SIG-M5 treated with dmso at 0.1 percent for 504 hours (cell line): Measurements from ENCODE around the gene ST8SIA5.

Source experiments
- DNase-seq: peaks from one replicate; lab custom pipeline; 2025; ENCODE audit not compliant: unreplicated experiment; lab: John Stamatoyannopoulos, UW

The ST8SIA5 gene

GRCh38 chr18:46740046-46740445 lies 16.8 kb downstream of the ST8SIA5 start:
- DNase-seq: no peak

GRCh38 chr18:46738491-46738890 lies 18.4 kb downstream of the ST8SIA5 start:
- no peak for DNase-seq

- no peak for DNase-seq
Observed at GRCh38 chr18:46736736-46737135, 20.1 kb downstream of the ST8SIA5 start.

- no peak for DNase-seq
Observed at GRCh38 chr18:46736135-46736534, 20.7 kb downstream of the ST8SIA5 start.

GRCh38 chr18:46734981-46735380 lies 21.9 kb downstream of the ST8SIA5 start:
- DNase-seq: no peak

GRCh38 chr18:46733872-46734271 lies 23.0 kb downstream of the ST8SIA5 start:
- DNase-seq: no peak

- DNase-seq: no peak
Observed at GRCh38 chr18:46732801-46733200, 24.1 kb downstream of the ST8SIA5 start.

GRCh38 chr18:46732201-46732600 lies 24.7 kb downstream of the ST8SIA5 start:
- no peak for DNase-seq

- DNase-seq: no peak
Observed at GRCh38 chr18:46731316-46731715, 25.5 kb downstream of the ST8SIA5 start.

GRCh38 chr18:46728219-46728930 lies 28.5 kb downstream of the ST8SIA5 start:
- no peak for DNase-seq

- DNase-seq: no peak
Observed at GRCh38 chr18:46727177-46727576, 29.7 kb downstream of the ST8SIA5 start.

GRCh38 chr18:46725310-46725709 lies 31.5 kb downstream of the ST8SIA5 start:
- DNase-seq: no peak

GRCh38 chr18:46723856-46724415 lies 32.9 kb downstream of the ST8SIA5 start:
- no peak for DNase-seq

- DNase-seq: no peak
Observed at GRCh38 chr18:46722051-46722450, 34.8 kb downstream of the ST8SIA5 start.

GRCh38 chr18:46721331-46721730 lies 35.5 kb downstream of the ST8SIA5 start:
- DNase-seq: no peak

- DNase-seq: no peak
Observed at GRCh38 chr18:46720521-46720920, 36.3 kb downstream of the ST8SIA5 start.

- DNase-seq: no peak
Observed at GRCh38 chr18:46720092-46720491, 36.8 kb downstream of the ST8SIA5 start.

- no peak for DNase-seq
Observed at GRCh38 chr18:46719388-46719787, 37.5 kb downstream of the ST8SIA5 start.

- DNase-seq: no peak
Observed at GRCh38 chr18:46718501-46719341, 38.1 kb downstream of the ST8SIA5 start.

- DNase-seq: no peak
Observed at GRCh38 chr18:46716827-46717226, 40.0 kb downstream of the ST8SIA5 start.

GRCh38 chr18:46716336-46716735 lies 40.5 kb downstream of the ST8SIA5 start:
- no peak for DNase-seq

- DNase-seq: no peak
Observed at GRCh38 chr18:46715062-46715461, 41.8 kb downstream of the ST8SIA5 start.
